Stomach (tissue), 9 donors: ENCODE results near the gene OSBPL2. TPM values are rescaled to one million over a fixed set of nuclear protein-coding genes. Genes with fewer than 3 reads are reported as not detected.
A peak's percentile ranks its signal among the peaks of the same experiment; 100 is the strongest.

Source experiments
- DNase-seq, 2 donors: peaks; one replicate each; pipeline versions ENCODE4 v3.0.0 to v3.0.0-alpha.2; 2013 to 2019
- H3K27ac ChIP-seq, 5 donors: fragments of 200-600 bp in 4 of 5; sonication (generic) in 4 of 5; one replicate each; pipeline ENCODE4 v1.5.1; 2013 to 2019; ENCODE audit warnings: mild to moderate bottlenecking in 1 of 5, moderate library complexity in 1 of 5
- H3K27me3 ChIP-seq, 3 donors: fragments of 200-600 bp; sonication (generic); one replicate each; pipeline ENCODE4 v1.5.1; 2017 to 2019; ENCODE audit warnings: mixed run types in 1 of 3
- H3K36me3 ChIP-seq, 4 donors: fragments of 200-600 bp; sonication (generic); 1 replicate in 3 of 4; 2 replicates in 1 of 4; pipeline ENCODE4 v1.5.1; 2016 to 2019
- H3K4me1 ChIP-seq, 4 donors: fragments of 200-600 bp; sonication (generic); one replicate each; pipeline ENCODE4 v1.5.1; 2016 to 2019
- H3K4me3 ChIP-seq, 4 donors: fragments of 200-600 bp; sonication (generic) in 3 of 4; one replicate each; pipeline ENCODE4 v1.5.1; 2016 to 2019; ENCODE audit warnings: mild to moderate bottlenecking in 1 of 4
- H3K9me3 ChIP-seq, 4 donors: fragments of 200-600 bp; sonication (generic); one replicate each; pipeline ENCODE4 v1.5.1; 2016 to 2019
- CTCF ChIP-seq, 7 experiments: fragments of 450-650 bp in 4 of 7; fragments of 200-600 bp in 3 of 7; sonication (generic) in 3 of 7; IDR thresholded peaks; one replicate each; pipeline ENCODE4 v1.5.1; 2016 to 2019; ENCODE audit warnings: antibody characterized with exemption in 7 of 7, control low read depth in 2 of 7, mild to moderate bottlenecking in 1 of 7
- EP300 ChIP-seq: sonication (generic); formaldehyde crosslinking; IDR thresholded peaks from one replicate; pipeline ENCODE4 v1.6.1; 2017; ENCODE audit warnings: antibody characterized with exemption
- POLR2A ChIP-seq, 4 donors: fragments of 450-650 bp; IDR thresholded peaks; one replicate each; pipeline ENCODE4 v1.6.1; 2016; ENCODE audit warnings: antibody characterized with exemption in 4 of 4, control low read depth in 2 of 4, mild to moderate bottlenecking in 1 of 4, moderate library complexity in 1 of 4
- POLR2AphosphoS5 ChIP-seq, 3 donors: sonication (generic); formaldehyde crosslinking; IDR thresholded peaks; one replicate each; pipeline ENCODE4 v1.6.1; 2016; ENCODE audit warnings: antibody characterized with exemption in 3 of 3
- WGBS, 5 donors: extraction: QIAGEN DNeasy Blood & Tissue Kit in 3 of 5; methylation state at CpG; one replicate each; pipeline versions ENCODE4 v1.1.5 to v1.1.7; 2013 to 2018; 5-methylcytosine and 5-hydroxymethylcytosine counted together
- intact Hi-C: fragments of 100-400 bp; cut with DNase I; formaldehyde crosslinking; loops from one replicate; pipeline ENCODE4 v1.15.1; 2023; ENCODE audit warnings: low total_unique reads
- polyA plus RNA-seq, 3 donors: library from polyadenylated mRNA; stranded (reverse); fragments of 200-250 nt; gene quantifications; one replicate each; pipeline ENCODE4 v1.2.3, GENCODE V29; 2013
- total RNA-seq, 5 donors: library from RNA; depleted of rRNA; stranded (reverse); fragments of >200 nt; gene quantifications; one replicate each; pipeline versions ENCODE4 v1.1.0 to v1.2.3, GENCODE V29; 2014 to 2016
- donor health status: healthy with polysubstance abuse.
- donor health status: Bipolar disorder and iron deficiency.
- donor health status: healthy.

Gene OSBPL2
- total and polyA plus RNA-seq, 8 donors: 15.1 to 83.4 (median 36.7) TPM

- TF ChIP-seq CTCF (IDR thresholded peaks at IDR 0.05): no peak
- no peak for TF ChIP-seq POLR2A (IDR thresholded peaks at IDR 0.05)
- TF ChIP-seq EP300: no peak
- TF ChIP-seq POLR2AphosphoS5 (IDR thresholded peaks at IDR 0.05): no peak
- Histone ChIP-seq H3K4me1 (peaks cover 31 to 86% (median 78%) of the 10 kb centered on the region in 4 donors), H3K36me3 (peaks cover 0 to 27% (median 21%) of the 10 kb centered on the region in 4 donors), H3K27ac (peak overlapping the region in 2 of 5 donors; percentile 57 to 96), H3K9me3 (no peaks in the 10 kb centered on the region), H3K4me3 (no peak overlapping the region), H3K27me3 (no peaks in the 10 kb centered on the region)
- 82 to 89% (median 84%) methylated on average over 21 to 22 of the region's 22 CpGs for WGBS, 5 donors
- intact Hi-C loops: no loop called here
- DNase-seq: no peak
Measured at GRCh38 chr20:62243106-62243505, 4.8 kb downstream of the OSBPL2 start.

- no peak overlapping the region for H3K4me3 ChIP-seq
- intact Hi-C loops: no loop called here
- no peak for DNase-seq
- peaks cover 0 to 27% (median 21%) of the 10 kb centered on the region in 4 donors for H3K36me3 ChIP-seq
- no peaks in the 10 kb centered on the region for H3K27me3 ChIP-seq
- H3K4me1 ChIP-seq: peaks cover 31 to 84% (median 78%) of the 10 kb centered on the region in 4 donors
- TF ChIP-seq EP300: no peak
- no peak for TF ChIP-seq CTCF (IDR thresholded peaks at IDR 0.05)
- TF ChIP-seq POLR2AphosphoS5 (IDR thresholded peaks at IDR 0.05): no peak
- no peak for TF ChIP-seq POLR2A (IDR thresholded peaks at IDR 0.05)
- H3K27ac ChIP-seq: peak overlapping the region; percentile 35 to 78 (median 69)
- WGBS, 5 donors: 71 to 85% (median 73%) methylated on average over 14 to 21 of the region's 21 CpGs
- no peaks in the 10 kb centered on the region for H3K9me3 ChIP-seq
Measured at GRCh38 chr20:62243906-62244515, 5.7 kb downstream of the OSBPL2 start.

- H3K27me3 ChIP-seq: no peaks in the 10 kb centered on the region
- peak in 2 of 3 donors; percentile 30 to 32 for TF ChIP-seq POLR2AphosphoS5 (IDR thresholded peaks at IDR 0.05)
- TF ChIP-seq POLR2A (IDR thresholded peaks at IDR 0.05): no peak
- no peak for TF ChIP-seq EP300
- TF ChIP-seq CTCF (IDR thresholded peaks at IDR 0.05): no peak
- no peaks in the 10 kb centered on the region for H3K9me3 ChIP-seq
- no peak overlapping the region for H3K4me3 ChIP-seq
- peak overlapping the region; percentile 35 to 78 (median 69) for H3K27ac ChIP-seq
- peak; percentile 77 to 83 for DNase-seq
- peaks cover 0 to 27% (median 21%) of the 10 kb centered on the region in 4 donors for H3K36me3 ChIP-seq
- intact Hi-C loops: no loop called here
- WGBS, 5 donors: 20 to 59% (median 43%) methylated on average over 16 to 17 of the region's 17 CpGs
- peaks cover 25 to 83% (median 76%) of the 10 kb centered on the region in 4 donors for H3K4me1 ChIP-seq
Measured at GRCh38 chr20:62244644-62245108, 6.4 kb downstream of the OSBPL2 start.

- Histone ChIP-seq H3K4me1 (peaks cover 18 to 81% (median 71%) of the 10 kb centered on the region in 4 donors), H3K36me3 (peaks cover 0 to 27% (median 21%) of the 10 kb centered on the region in 4 donors), H3K27me3 (no peaks in the 10 kb centered on the region), H3K9me3 (no peaks in the 10 kb centered on the region), H3K4me3 (no peak overlapping the region), H3K27ac (peak overlapping the region in 1 of 5 donors; percentile 12)
- 83 to 95% (median 86%) methylated on average over 17 to 19 of the region's 19 CpGs for WGBS, 5 donors
- TF ChIP-seq CTCF (IDR thresholded peaks at IDR 0.05) (no peak), POLR2A (IDR thresholded peaks at IDR 0.05) (no peak), EP300 (no peak), POLR2AphosphoS5 (IDR thresholded peaks at IDR 0.05) (no peak)
- DNase-seq: no peak
- intact Hi-C loops: no loop called here
Measured at GRCh38 chr20:62245911-62246280, 7.6 kb downstream of the OSBPL2 start.
